Lower leg skin (tissue), 3 donors: ENCODE measurements around the gene NOTCH3.

ENCODE experiments used
- POLR2A ChIP-seq, 2 donors: fragments of 450-650 bp; IDR thresholded peaks; one replicate each; pipeline ENCODE4 v1.6.1; 2016 to 2017; ENCODE audit warnings: antibody characterized with exemption in 2 of 2, mild to moderate bottlenecking in 1 of 2, moderate library complexity in 1 of 2
- TF ChIP-seq, protein P1 (sequence below), 3 donors: fragments of 450-650 bp; IDR thresholded peaks; one replicate each; pipeline ENCODE4 v1.5.1; 2016; ENCODE audit warnings: antibody characterized with exemption in 3 of 3, mild to moderate bottlenecking in 3 of 3, moderate library complexity in 2 of 3

DNA sequence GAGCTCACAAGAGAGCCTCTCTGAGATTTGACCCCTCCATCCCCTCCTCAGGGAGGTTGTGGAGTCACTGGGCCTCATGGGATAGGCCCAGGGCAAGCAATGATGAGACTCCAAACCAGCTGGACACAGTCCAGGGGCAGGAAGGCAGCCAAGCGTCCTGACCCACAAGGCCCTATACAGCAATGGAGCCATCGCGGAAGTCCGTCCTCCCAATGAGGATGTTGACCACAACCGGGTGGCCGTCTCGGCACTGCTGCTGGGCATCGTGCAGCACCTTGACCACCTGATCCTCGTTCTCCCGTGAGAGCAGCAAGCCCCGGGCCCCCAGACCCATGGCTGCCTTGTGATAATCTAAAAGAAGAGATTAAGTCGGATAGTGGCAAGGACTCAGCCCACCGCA lies 85.7 kb downstream of the NOTCH3 start:
- no peak for TF ChIP-seq POLR2A (IDR thresholded peaks at IDR 0.05)
- TF ChIP-seq, protein P1, sequence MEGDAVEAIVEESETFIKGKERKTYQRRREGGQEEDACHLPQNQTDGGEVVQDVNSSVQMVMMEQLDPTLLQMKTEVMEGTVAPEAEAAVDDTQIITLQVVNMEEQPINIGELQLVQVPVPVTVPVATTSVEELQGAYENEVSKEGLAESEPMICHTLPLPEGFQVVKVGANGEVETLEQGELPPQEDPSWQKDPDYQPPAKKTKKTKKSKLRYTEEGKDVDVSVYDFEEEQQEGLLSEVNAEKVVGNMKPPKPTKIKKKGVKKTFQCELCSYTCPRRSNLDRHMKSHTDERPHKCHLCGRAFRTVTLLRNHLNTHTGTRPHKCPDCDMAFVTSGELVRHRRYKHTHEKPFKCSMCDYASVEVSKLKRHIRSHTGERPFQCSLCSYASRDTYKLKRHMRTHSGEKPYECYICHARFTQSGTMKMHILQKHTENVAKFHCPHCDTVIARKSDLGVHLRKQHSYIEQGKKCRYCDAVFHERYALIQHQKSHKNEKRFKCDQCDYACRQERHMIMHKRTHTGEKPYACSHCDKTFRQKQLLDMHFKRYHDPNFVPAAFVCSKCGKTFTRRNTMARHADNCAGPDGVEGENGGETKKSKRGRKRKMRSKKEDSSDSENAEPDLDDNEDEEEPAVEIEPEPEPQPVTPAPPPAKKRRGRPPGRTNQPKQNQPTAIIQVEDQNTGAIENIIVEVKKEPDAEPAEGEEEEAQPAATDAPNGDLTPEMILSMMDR (IDR thresholded peaks at IDR 0.05), result no peak
